HepG2 (cell line): Measurements from ENCODE around the gene PSMB3. TPM values are rescaled to one million over a fixed set of nuclear protein-coding genes. Genes with fewer than 3 reads are reported as not detected.

Source experiments
- KIAA2018 ChIP-seq: sonication (generic); formaldehyde crosslinking; IDR thresholded peaks from 2 replicates; pipeline ENCODE4 v1.5.0; 2020; ENCODE audit warnings: mild to moderate bottlenecking, missing genetic modification reagents, borderline replicate concordance
- KLF11 ChIP-seq: IDR thresholded peaks from 2 replicates; pipeline ENCODE4 v1.6.1; 2016; ENCODE audit warnings: missing compliant biosample characterization
- RARA ChIP-seq: IDR thresholded peaks from 2 replicates; pipeline ENCODE4 v1.6.1; 2016; ENCODE audit warnings: missing genetic modification reagents, missing compliant biosample characterization
- RFX1 ChIP-seq: fragments of 450-650 bp; IDR thresholded peaks from 2 replicates; pipeline ENCODE4 v1.6.1; 2017
- TAF1 ChIP-seq: sonication (generic); formaldehyde crosslinking; IDR thresholded peaks from 2 replicates; pipeline ENCODE4 v1.4.0; 2020; ENCODE audit warnings: missing genetic modification reagents
- TEF ChIP-seq: sonication (generic); formaldehyde crosslinking; IDR thresholded peaks from 2 replicates; pipeline ENCODE4 v1.5.0; 2020; ENCODE audit warnings: missing genetic modification reagents
- ZBTB42 ChIP-seq: sonication (generic); formaldehyde crosslinking; IDR thresholded peaks from 2 replicates; pipeline ENCODE4 v1.5.0; 2020; ENCODE audit warnings: mild to moderate bottlenecking, missing genetic modification reagents
- ZNF407 ChIP-seq: sonication (generic); formaldehyde crosslinking; IDR thresholded peaks from one replicate; pipeline ENCODE4 v1.5.1; 2020; ENCODE audit warnings: mild to moderate bottlenecking, missing genetic modification reagents; ENCODE audit errors: not compliant biosample characterization
- ZNF850 ChIP-seq: sonication (generic); formaldehyde crosslinking; conservative IDR thresholded peaks from 2 replicates; pipeline ENCODE4 v1.9.0; 2021; ENCODE audit warnings: mild to moderate bottlenecking, missing genetic modification reagents
- polyA plus RNA-seq, 8 experiments: library from polyadenylated mRNA; depleted of rRNA in 3 of 8; stranded (reverse) in 7 of 8; unstranded in 1 of 8; fragments of >200 nt; fragmentation: Illumina TruSeq in 4 of 8; extraction: Trizol in 4 of 8; gene quantifications; 2 replicates each; pipeline versions ENCODE4 v1.2.1 to v1.2.3, GENCODE V29; 2011 to 2016; ENCODE audit warnings: low read depth in 4 of 8, missing spikeins in 1 of 8, mixed read lengths in 1 of 8; ENCODE audit not compliant: insufficient read depth in 1 of 8
- total RNA-seq, 5 experiments: library from RNA; depleted of rRNA; stranded (reverse); fragments of >200 nt; fragmentation: Illumina TruSeq; extraction: Trizol; gene quantifications; 2 replicates each; pipeline ENCODE4 v1.2.3, GENCODE V29; 2016; ENCODE audit warnings: low read depth in 1 of 5

Gene PSMB3
- total and polyA plus RNA-seq, 2 of the 13 experiments (the other 11 are each of a cell fraction or from before 2014, with no cell fraction given), result 366 to 517 TPM

GRCh38 chr17:38800237-38800760 lies 47.8 kb downstream of the PSMB3 start (continued):
- TF ChIP-seq ZNF850 (CRISPR knock-in tag), result peak; percentile 88; the same call in 1 of the 2 replicates
- no peak for TF ChIP-seq RFX1
- TF ChIP-seq TAF1, result no peak
- no peak; the same call in 1 of the 2 replicates for TF ChIP-seq RARA
- no peak for TF ChIP-seq ZBTB42
- TF ChIP-seq TEF (CRISPR knock-in tag), result peak; percentile 75
- no peak for TF ChIP-seq KIAA2018 (CRISPR knock-in tag)
- TF ChIP-seq ZNF407, result no peak
- TF ChIP-seq KLF11 (CRISPR knock-in tag), result peak; percentile 17; the same call in 1 of the 2 replicates
